Kidney epithelial cell (primary cell): Measurements from ENCODE around the gene SNCAIP. TPM values are rescaled to one million over a fixed set of nuclear protein-coding genes. Genes with fewer than 3 reads are reported as not detected.

ENCODE experiments used
- DNase-seq: peaks from one replicate; pipeline ENCODE4 v3.0.0-alpha.2; 2010; ENCODE audit warnings: low read depth
- H3K27me3 ChIP-seq: 2 replicates; pipeline ENCODE4 v1.6.0; 2011; ENCODE audit warnings: low read length; ENCODE audit not compliant: control insufficient read depth, insufficient read depth
- H3K36me3 ChIP-seq: 2 replicates; pipeline ENCODE4 v1.5.1; 2011; ENCODE audit warnings: low read length; ENCODE audit not compliant: control insufficient read depth, insufficient read depth
- H3K4me3 ChIP-seq: 2 replicates; pipeline ENCODE4 v1.5.1; 2011; ENCODE audit warnings: low read depth, mild to moderate bottlenecking, control low read depth, low read length
- CTCF ChIP-seq: IDR thresholded peaks from 2 replicates; pipeline ENCODE4 v1.5.1; 2011; ENCODE audit warnings: mild to moderate bottlenecking, moderate library complexity, low read length, control low read depth, inconsistent platforms; ENCODE audit not compliant: insufficient read depth, poor library complexity, severe bottlenecking
- total RNA-seq: library from RNA; depleted of rRNA; stranded (reverse); fragments of >200 nt; gene quantifications from 2 replicates; pipeline ENCODE4 v1.2.3, GENCODE V29; 2015

The SNCAIP gene
- total RNA-seq, 1 donor from 2014 or later: 3.1 TPM

GRCh38 chr5:122465994-122466393 lies 154.0 kb downstream of the SNCAIP start:
- DNase-seq: no peak
- no peaks in the 10 kb centered on the region for H3K27me3 ChIP-seq
- H3K4me3 ChIP-seq: no peak overlapping the region
- no peaks in the 10 kb centered on the region for H3K36me3 ChIP-seq
- no peak for TF ChIP-seq CTCF

DNA sequence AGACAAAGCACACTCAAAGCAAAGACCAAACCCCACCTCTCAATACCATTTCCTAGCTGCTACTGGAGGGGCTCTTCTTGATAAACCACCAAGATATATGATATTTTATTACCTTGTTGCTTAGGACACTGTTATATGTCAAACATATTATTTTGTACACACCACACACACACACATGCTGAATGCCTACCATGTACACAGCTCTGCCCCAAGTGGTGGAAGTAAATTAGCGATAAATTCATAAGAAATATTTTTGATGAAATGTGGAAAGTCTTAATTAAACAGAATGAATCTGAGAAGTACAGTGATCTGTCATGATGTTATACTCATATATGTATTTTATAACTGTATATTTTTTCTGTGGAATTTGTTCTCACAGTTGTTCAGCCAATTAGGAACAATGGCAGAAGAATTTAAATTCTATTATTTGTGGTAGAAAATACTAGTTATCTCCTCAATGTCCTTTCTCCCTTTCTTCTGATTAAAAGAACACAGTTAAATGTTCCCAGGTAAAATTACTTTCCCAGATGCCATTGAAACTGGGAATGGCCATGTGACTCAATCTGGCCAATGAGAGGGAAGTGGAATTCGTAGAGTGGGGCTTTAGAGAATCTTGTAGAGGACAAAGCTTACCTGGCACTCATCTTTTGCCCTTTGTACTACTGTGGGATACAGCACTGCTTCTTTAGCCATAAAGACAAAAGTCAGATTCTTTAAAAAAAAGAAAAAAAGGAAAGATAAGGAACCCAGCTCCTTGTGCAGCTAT lies 156.5 kb downstream of the SNCAIP start:
- no peak for TF ChIP-seq CTCF
- H3K36me3 ChIP-seq: no peaks in the 10 kb centered on the region
- no peak overlapping the region for H3K4me3 ChIP-seq
- H3K27me3 ChIP-seq: no peaks in the 10 kb centered on the region
- DNase-seq: no peak

GRCh38 chr5:122469384-122469919 lies 157.4 kb downstream of the SNCAIP start:
- DNase-seq: no peak
- no peaks in the 10 kb centered on the region for H3K36me3 ChIP-seq
- no peak for TF ChIP-seq CTCF
- H3K4me3 ChIP-seq: no peak overlapping the region
- no peaks in the 10 kb centered on the region for H3K27me3 ChIP-seq

- DNase-seq: no peak
- H3K4me3 ChIP-seq: no peak overlapping the region
Measured at GRCh38 chr5:122470365-122470764, 158.3 kb downstream of the SNCAIP start.

GRCh38 chr5:122471031-122471751 lies 159.2 kb downstream of the SNCAIP start:
- no peak for TF ChIP-seq CTCF
- H3K27me3 ChIP-seq: no peaks in the 10 kb centered on the region

More at GRCh38 chr5:122470365-122470764, 158.3 kb downstream of the SNCAIP start:
- Histone ChIP-seq H3K36me3 (no peaks in the 10 kb centered on the region), H3K27me3 (no peaks in the 10 kb centered on the region)
- no peak for TF ChIP-seq CTCF

More at GRCh38 chr5:122471031-122471751, 159.2 kb downstream of the SNCAIP start:
- DNase-seq: no peak
- H3K36me3 ChIP-seq: no peaks in the 10 kb centered on the region
- no peak overlapping the region for H3K4me3 ChIP-seq
